HEK293 (cell line): ENCODE results near the gene PKNOX2.

ENCODE experiments used
- CTCF ChIA-PET: fragments of 350-600 bp; formaldehyde crosslinking; extraction: SDS; loops from one replicate; lab custom pipeline; 2021; ENCODE audit warnings: antibody characterized with exemption; lab: Yijun Ruan, JAX
- POLR2A ChIA-PET: fragments of 300-600 bp; formaldehyde crosslinking; extraction: SDS; loops from one replicate; lab custom pipeline; 2020; ENCODE audit warnings: antibody characterized with exemption, inconsistent platforms; lab: Yijun Ruan, JAX
- H3K27ac ChIP-seq: fragments of 200-500 bp; sonication (Bioruptor generic); 2 replicates; pipeline ENCODE4 v1.5.1; 2014; ENCODE audit warnings: low read depth, low read length, control low read depth, inconsistent platforms; ENCODE audit errors: extremely low read depth
- H3K36me3 ChIP-seq, 2 experiments: fragments of 200-500 bp in 1 of 2; sonication (Bioruptor generic) in 1 of 2; 1 replicate in 1 of 2; 2 replicates in 1 of 2; pipeline ENCODE4 v1.5.1; 2014 to 2017; ENCODE audit warnings: inconsistent platforms in 2 of 2, low read length in 2 of 2; ENCODE audit not compliant: control insufficient read depth in 2 of 2, insufficient read depth in 1 of 2
- H3K4me1 ChIP-seq: fragments of 200-500 bp; sonication (Bioruptor generic); 2 replicates; pipeline ENCODE4 v1.5.1; 2014; ENCODE audit warnings: mild to moderate bottlenecking, low read length, inconsistent platforms; ENCODE audit not compliant: control insufficient read depth, insufficient read depth
- H3K4me3 ChIP-seq: 2 replicates; pipeline ENCODE4 v1.5.1; 2011; ENCODE audit warnings: low read depth, mild to moderate bottlenecking, control low read depth, low read length, moderate library complexity
- H3K9me3 ChIP-seq: fragments of 200-500 bp; sonication (Bioruptor generic); 2 replicates; pipeline ENCODE4 v1.5.1; 2014; ENCODE audit warnings: low read depth, low read length, inconsistent platforms; ENCODE audit not compliant: control insufficient read depth, insufficient read depth
- GLI4 ChIP-seq: fragments of 450-650 bp; formaldehyde crosslinking; IDR thresholded peaks from 2 replicates; pipeline ENCODE4 v1.5.1; 2016; ENCODE audit warnings: missing biosample characterization, missing genetic modification characterization
- HIC1 ChIP-seq: fragments of 450-650 bp; formaldehyde crosslinking; IDR thresholded peaks from 2 replicates; pipeline ENCODE4 v1.5.1; 2016; ENCODE audit warnings: missing biosample characterization, missing genetic modification characterization
- HOXA7 ChIP-seq: sonication (generic); formaldehyde crosslinking; IDR thresholded peaks from 2 replicates; pipeline ENCODE4 v1.8.1; 2022; ENCODE audit warnings: missing genetic modification reagents, borderline replicate concordance
- KLF17 ChIP-seq: fragments of 450-650 bp; formaldehyde crosslinking; IDR thresholded peaks from 2 replicates; pipeline ENCODE4 v1.5.1; 2016; ENCODE audit warnings: missing biosample characterization, missing genetic modification characterization
- ZEB2 ChIP-seq: fragments of 450-650 bp; formaldehyde crosslinking; IDR thresholded peaks from 2 replicates; pipeline ENCODE4 v1.5.1; 2016; ENCODE audit warnings: missing biosample characterization, missing genetic modification characterization
- ZNF157 ChIP-seq: fragments of 450-650 bp; formaldehyde crosslinking; IDR thresholded peaks from 2 replicates; pipeline ENCODE4 v1.5.1; 2016; ENCODE audit warnings: missing biosample characterization, missing genetic modification characterization
- ZNF266 ChIP-seq: fragments of 450-650 bp; formaldehyde crosslinking; IDR thresholded peaks from 2 replicates; pipeline ENCODE4 v1.5.1; 2016; ENCODE audit warnings: missing biosample characterization, missing genetic modification characterization, low read depth
- ZNF426 ChIP-seq: fragments of 450-650 bp; formaldehyde crosslinking; IDR thresholded peaks from 2 replicates; pipeline ENCODE4 v1.5.1; 2017; ENCODE audit warnings: missing biosample characterization, missing genetic modification characterization, mild to moderate bottlenecking, inconsistent platforms, moderate library complexity
- ZNF473 ChIP-seq: fragments of 450-650 bp; formaldehyde crosslinking; IDR thresholded peaks from 2 replicates; pipeline ENCODE4 v1.5.1; 2017; ENCODE audit warnings: missing biosample characterization, missing genetic modification characterization
- ZNF610 ChIP-seq: fragments of 450-650 bp; formaldehyde crosslinking; IDR thresholded peaks from 2 replicates; pipeline ENCODE4 v1.5.1; 2016; ENCODE audit warnings: missing biosample characterization, missing genetic modification characterization, borderline replicate concordance
- ZNF624 ChIP-seq: fragments of 450-650 bp; formaldehyde crosslinking; IDR thresholded peaks from 2 replicates; pipeline ENCODE4 v1.5.1; 2017; ENCODE audit warnings: missing biosample characterization, missing genetic modification characterization
- ZNF664 ChIP-seq: fragments of 450-650 bp; formaldehyde crosslinking; IDR thresholded peaks from 2 replicates; pipeline ENCODE4 v1.5.1; 2016; ENCODE audit warnings: missing biosample characterization, missing genetic modification characterization
- ZNF843 ChIP-seq: fragments of 450-650 bp; formaldehyde crosslinking; IDR thresholded peaks from 2 replicates; pipeline ENCODE4 v1.5.1; 2016; ENCODE audit warnings: missing biosample characterization, missing genetic modification characterization
- ZSCAN4 ChIP-seq: fragments of 450-650 bp; formaldehyde crosslinking; IDR thresholded peaks from 2 replicates; pipeline ENCODE4 v1.5.1; 2017; ENCODE audit warnings: missing biosample characterization, missing genetic modification characterization
- ZXDB ChIP-seq: fragments of 450-650 bp; formaldehyde crosslinking; IDR thresholded peaks from 2 replicates; pipeline ENCODE4 v1.5.1; 2016; ENCODE audit warnings: missing biosample characterization, missing genetic modification characterization
- TF ChIP-seq, protein P1 (sequence below): fragments of 450-650 bp; formaldehyde crosslinking; IDR thresholded peaks from 2 replicates; pipeline ENCODE4; 2016; ENCODE audit warnings: missing biosample characterization, missing genetic modification characterization

PKNOX2 gene

DNA sequence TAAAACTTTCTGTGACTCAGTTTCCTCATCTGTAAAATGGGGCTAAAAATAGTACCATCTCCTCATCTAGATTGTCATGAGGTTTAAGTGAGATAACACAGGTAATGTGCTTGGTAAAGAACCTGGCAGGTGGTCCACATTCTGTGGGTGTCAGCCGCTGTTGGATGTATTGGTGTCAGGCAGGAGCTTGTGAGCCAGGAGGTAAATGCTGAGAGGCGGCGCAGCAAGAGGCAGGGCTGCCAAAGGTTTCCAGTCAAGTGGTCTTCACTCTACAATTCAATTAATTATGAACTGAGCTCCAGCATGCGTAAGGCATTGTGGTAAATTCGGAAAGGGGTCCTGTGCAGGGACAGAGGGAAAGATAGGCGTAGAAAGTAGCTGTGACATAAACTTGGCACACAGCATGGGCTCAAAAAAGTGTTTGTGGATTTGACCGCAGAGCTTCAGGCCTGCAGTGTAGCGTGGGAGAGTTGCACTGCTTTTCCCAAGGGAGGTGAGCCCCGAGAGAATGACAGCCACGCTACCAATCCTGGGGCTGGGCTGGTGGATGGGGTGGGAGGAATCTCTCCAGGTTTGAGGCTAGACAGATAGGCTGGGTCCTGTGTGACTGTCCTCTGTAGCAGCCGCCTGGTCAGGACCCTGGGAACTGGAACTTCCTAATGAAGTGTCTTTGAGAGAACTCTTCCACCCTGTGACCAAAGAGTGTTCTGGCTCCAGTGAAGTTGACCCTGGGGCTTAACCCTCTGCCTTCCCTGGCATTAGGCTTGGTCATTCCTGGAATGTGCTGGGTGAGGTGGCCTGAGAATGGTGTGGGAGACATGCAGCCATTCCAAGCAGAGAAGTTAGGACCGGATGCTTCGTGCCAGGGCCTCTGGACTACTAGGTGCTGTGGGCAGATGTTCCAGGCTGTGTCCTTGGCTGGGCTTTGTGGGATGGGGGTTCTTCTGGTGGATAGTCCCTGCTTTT, 209.2 kb downstream of the PKNOX2 start:
- POLR2A ChIA-PET: no interaction called here

GRCh38 chr11:125374398-125374797, 209.8 kb downstream of the PKNOX2 start:
- Histone ChIP-seq H3K27ac (no peak overlapping the region), H3K4me3 (no peak overlapping the region), H3K4me1 (no peaks in the 10 kb centered on the region), H3K36me3 (no peaks in the 10 kb centered on the region), H3K9me3 (no peaks in the 10 kb centered on the region)
- TF ChIP-seq ZNF426 (tag by site-specific recombination) (no peak), ZNF843 (tag by site-specific recombination) (no peak), ZNF157 (tag by site-specific recombination) (no peak), ZNF624 (tag by site-specific recombination) (no peak), ZSCAN4 (tag by site-specific recombination) (no peak), KLF17 (no peak), ZNF664 (tag by site-specific recombination) (no peak), ZNF610 (tag by site-specific recombination) (no peak)
- CTCF ChIA-PET: interaction anchor here (1.4 kb wide), 1 partner anchor 232 kb away, joined by 6 read pairs; no protein-coding TSS in a partner anchor
- POLR2A ChIA-PET: interaction anchor here (0.6 kb wide), 1 partner anchor 181 kb away, joined by 6 read pairs; no protein-coding TSS in a partner anchor

More for the DNA sequence above, 209.2 kb downstream of the PKNOX2 start:
- TF ChIP-seq ZXDB (tag by site-specific recombination) (no peak), ZNF473 (tag by site-specific recombination) (no peak), GLI4 (tag by site-specific recombination) (no peak), ZNF266 (tag by site-specific recombination) (no peak), ZNF843 (tag by site-specific recombination) (no peak), HIC1 (tag by site-specific recombination) (no peak), HOXA7 (CRISPR knock-in tag) (no peak), ZEB2 (tag by site-specific recombination) (no peak)
- TF ChIP-seq, protein P1, sequence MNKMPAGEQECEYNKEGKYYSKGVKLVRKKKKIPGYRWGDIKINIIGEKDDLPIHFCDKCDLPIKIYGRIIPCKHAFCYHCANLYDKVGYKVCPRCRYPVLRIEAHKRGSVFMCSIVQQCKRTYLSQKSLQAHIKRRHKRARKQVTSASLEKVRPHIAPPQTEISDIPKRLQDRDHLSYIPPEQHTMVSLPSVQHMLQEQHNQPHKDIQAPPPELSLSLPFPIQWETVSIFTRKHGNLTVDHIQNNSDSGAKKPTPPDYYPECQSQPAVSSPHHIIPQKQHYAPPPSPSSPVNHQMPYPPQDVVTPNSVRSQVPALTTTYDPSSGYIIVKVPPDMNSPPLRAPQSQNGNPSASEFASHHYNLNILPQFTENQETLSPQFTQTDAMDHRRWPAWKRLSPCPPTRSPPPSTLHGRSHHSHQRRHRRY (tag by site-specific recombination): no peak
- TF ChIP-seq, all 188 proteins: peak for 0
- Histone ChIP-seq H3K27ac (no peak overlapping the region), H3K36me3 (no peaks in the 10 kb centered on the region), H3K4me1 (no peaks in the 10 kb centered on the region), H3K9me3 (no peaks in the 10 kb centered on the region), H3K4me3 (no peak overlapping the region)
- CTCF ChIA-PET: interaction anchor here (0.8 to 1.4 kb wide), 3 partner anchors 10 to 231 kb away, joined by 3 to 6 read pairs (median 4); no protein-coding TSS in a partner anchor
